ENCODE measurements around the gene PEX10.
A peak's percentile ranks its signal among the peaks of the same experiment; 100 is the strongest.

PEX10 gene

DNA sequence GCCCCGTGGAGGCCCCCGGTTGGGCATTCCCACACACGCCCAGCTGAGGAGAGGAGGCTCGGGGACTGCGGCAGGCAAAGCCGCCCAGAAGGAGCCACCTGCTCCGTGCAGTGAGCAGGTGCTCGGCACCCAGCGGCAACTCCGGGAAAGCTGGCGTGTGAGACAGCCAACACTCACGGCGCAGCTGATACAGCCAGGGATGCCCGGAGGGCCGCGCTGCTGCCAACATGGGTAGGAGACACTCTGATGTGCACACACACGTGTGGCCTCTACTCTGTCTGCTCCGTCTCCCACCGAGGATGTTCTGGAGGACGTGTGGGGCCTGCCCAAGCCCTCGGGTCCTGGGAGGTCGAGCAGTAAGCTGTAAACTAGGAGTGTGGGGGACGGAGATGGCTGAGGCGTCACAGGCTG is 33.9 kb downstream of the PEX10 start:
- no peak overlapping the region for H3K9ac ChIP-seq (ENCODE audit: low read length)
- no peaks in the 10 kb centered on the region for H3K36me3 ChIP-seq (ENCODE audit: control insufficient read depth, insufficient read depth, low read length)
- H3K4me1 ChIP-seq (ENCODE audit: control insufficient read depth, insufficient read depth, low read length): peaks cover 2% of the 10 kb centered on the region
- no peak overlapping the region for H3K4me3 ChIP-seq (ENCODE audit: low read length)
- H3K27ac ChIP-seq (ENCODE audit: low read depth, low read length): no peak overlapping the region
- no peaks in the 10 kb centered on the region for H3K27me3 ChIP-seq (ENCODE audit: control insufficient read depth, insufficient read depth, low read length)

DNA sequence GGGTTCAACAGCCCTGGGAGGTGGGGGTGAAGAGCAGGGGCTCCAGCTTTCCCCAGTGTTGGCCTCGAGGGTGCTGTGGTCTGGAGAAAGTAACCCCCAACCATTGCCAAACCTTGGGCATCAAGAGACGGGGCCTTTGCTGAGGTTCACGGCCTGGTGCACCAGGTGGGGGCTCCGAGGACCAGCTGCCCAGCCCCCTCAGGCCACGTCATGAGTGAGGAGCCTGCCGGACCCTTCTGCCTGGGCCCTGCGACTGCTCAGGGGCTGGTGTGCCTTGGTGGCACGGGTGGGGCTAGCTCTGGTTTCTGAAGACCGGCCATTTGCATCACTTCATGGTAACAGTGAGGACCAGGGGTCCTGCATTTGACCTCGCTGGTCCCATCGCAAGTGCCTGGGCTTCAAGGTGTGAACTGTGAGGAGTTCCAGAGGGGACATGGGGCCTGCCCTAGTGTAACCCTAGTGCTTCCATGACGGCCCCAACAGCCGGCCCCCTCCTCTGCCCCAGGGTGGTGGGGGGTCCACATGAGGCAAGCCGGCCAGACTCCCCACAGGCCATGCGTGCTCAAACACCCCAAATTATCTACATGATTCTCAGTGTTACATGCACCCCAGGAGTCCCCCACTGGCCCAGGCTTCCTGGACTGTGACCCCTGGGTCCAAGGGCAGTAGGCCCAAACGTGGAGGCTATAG is 34.5 kb downstream of the PEX10 start:
- Histone ChIP-seq H3K36me3 (ENCODE audit: control insufficient read depth, insufficient read depth, low read length) (no peaks in the 10 kb centered on the region), H3K27me3 (ENCODE audit: control insufficient read depth, insufficient read depth, low read length) (no peaks in the 10 kb centered on the region), H3K9ac (ENCODE audit: low read length) (no peak overlapping the region), H3K4me1 (ENCODE audit: control insufficient read depth, insufficient read depth, low read length) (peaks cover 2% of the 10 kb centered on the region), H3K4me3 (ENCODE audit: low read length) (no peak overlapping the region), H3K27ac (ENCODE audit: low read depth, low read length) (no peak overlapping the region)

DNA sequence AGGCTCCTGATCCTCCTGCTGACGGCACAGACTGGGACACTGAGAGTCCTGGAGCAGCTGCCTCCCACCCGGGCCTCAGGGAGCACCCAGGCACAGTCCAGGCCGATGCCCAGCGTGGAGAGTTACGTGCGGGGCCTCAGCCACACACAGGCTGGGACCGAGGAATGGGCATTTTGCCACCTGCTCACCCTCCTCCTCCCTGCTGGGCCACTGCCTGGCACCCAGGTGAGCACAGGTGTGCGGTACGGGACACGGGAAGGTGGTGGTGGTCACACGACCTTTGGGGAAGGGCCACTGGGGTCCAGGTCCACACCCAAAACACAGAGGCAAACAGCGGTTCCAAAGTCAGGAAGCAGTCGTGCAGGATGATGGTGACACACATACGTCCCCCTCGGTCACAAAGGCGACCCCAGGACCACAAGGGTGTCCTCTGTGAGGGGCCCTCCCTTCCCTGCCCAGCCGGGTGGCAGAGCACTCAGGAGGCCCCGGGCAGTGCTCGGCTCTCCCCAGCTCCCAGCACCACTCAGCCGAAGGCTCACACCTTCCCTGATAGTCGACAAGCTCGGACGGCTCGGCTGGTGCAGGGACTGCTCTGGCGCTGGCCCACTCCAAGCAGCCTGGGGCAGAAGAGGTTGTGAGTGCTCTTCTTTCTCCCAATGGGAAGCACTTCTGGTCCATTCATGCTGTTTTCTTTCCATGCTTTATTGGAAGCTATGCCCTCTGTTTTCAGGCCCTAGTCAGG is 35.3 kb downstream of the PEX10 start:
- Histone ChIP-seq H3K36me3 (ENCODE audit: control insufficient read depth, insufficient read depth, low read length) (no peaks in the 10 kb centered on the region), H3K27me3 (ENCODE audit: control insufficient read depth, insufficient read depth, low read length) (no peaks in the 10 kb centered on the region), H3K9ac (ENCODE audit: low read length) (no peak overlapping the region), H3K4me3 (ENCODE audit: low read length) (no peak overlapping the region), H3K4me1 (ENCODE audit: control insufficient read depth, insufficient read depth, low read length) (peaks cover 2% of the 10 kb centered on the region), H3K27ac (ENCODE audit: low read depth, low read length) (no peak overlapping the region)

DNA sequence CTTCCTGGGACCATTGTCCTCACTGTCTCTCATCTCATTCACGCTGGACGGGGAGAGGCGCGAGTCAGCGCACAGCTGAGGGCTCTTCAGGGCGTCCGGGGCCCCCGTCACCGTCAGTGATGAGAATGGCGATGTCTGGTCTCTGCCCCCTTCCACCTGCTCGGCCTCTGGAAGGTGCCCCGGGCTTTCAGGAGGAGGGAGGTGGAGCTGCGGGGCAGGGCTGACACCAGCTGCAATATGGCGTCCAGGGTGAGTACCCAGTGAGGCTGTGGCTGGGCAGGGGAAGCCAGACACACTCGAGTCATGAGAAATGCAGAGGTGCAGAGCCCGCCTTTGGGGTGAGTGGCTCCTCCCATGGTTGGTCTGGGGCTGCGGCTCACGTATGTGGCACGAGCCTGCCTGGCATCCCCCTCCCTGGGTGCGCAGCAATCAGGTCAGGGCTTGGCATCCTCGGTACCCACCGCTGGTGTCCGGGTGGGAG is 36.1 kb downstream of the PEX10 start:
- Histone ChIP-seq H3K4me1 (ENCODE audit: control insufficient read depth, insufficient read depth, low read length) (no peaks in the 10 kb centered on the region), H3K9ac (ENCODE audit: low read length) (no peak overlapping the region), H3K4me3 (ENCODE audit: low read length) (no peak overlapping the region), H3K27me3 (ENCODE audit: control insufficient read depth, insufficient read depth, low read length) (no peaks in the 10 kb centered on the region), H3K36me3 (ENCODE audit: control insufficient read depth, insufficient read depth, low read length) (no peaks in the 10 kb centered on the region), H3K27ac (ENCODE audit: low read depth, low read length) (no peak overlapping the region)

DNA sequence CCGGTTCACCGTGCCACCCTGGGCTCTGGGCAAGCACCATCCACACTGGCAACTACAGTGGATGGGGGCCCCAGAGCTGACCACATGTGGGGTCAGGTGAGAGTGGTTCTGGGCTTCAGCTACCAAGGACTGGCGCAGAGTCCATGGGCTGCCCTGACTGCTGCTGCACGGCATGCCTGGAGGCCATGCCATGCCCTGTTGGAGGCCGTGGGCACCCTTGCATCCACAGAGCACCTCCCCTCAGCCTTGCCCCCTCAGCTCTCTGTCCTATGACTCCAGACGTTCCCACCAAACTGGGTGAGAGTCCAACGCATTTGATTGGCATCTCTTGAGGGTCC is 36.5 kb downstream of the PEX10 start:
- H3K4me1 ChIP-seq (ENCODE audit: control insufficient read depth, insufficient read depth, low read length): no peaks in the 10 kb centered on the region
- no peaks in the 10 kb centered on the region for H3K27me3 ChIP-seq (ENCODE audit: control insufficient read depth, insufficient read depth, low read length)
- H3K27ac ChIP-seq (ENCODE audit: low read depth, low read length): no peak overlapping the region
- H3K36me3 ChIP-seq (ENCODE audit: control insufficient read depth, insufficient read depth, low read length): no peaks in the 10 kb centered on the region
- H3K4me3 ChIP-seq (ENCODE audit: low read length): no peak overlapping the region
- no peak overlapping the region for H3K9ac ChIP-seq (ENCODE audit: low read length)

DNA sequence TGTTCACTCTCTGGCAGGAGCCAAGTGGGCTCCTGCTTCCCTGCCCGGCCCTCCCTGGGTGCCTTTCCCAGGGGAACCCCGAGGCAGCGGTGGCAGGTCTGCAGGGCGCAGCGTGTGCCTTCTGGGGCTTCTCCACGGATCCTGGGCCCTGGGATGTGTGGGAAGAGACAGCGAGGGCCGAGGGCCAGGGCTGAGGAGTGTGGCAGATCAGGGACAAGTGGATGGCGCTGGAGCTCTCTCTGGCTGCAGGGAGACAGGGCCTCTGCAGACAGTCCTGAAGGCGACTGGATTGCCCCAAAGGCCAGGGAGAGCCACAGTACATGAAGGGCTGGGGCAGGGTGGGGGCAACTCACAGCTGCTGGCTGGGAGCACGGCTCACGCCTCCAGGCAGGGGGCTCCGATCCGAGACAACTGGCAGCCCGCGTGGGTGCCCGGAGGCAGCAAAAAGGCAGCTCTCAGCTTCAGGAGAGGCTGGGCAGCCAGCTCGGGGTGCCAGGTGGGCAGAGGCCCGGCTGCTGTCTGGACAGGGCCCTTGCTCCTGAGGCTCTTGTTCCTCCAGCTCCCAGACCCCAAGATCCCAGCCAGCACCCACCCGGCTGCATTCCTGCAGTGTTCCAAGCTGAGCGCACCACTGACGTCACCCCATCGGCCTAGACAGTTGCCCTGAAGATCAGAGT is 37.0 kb downstream of the PEX10 start:
- no peak overlapping the region for H3K4me3 ChIP-seq (ENCODE audit: low read length)
- H3K27ac ChIP-seq (ENCODE audit: low read depth, low read length): no peak overlapping the region
- no peaks in the 10 kb centered on the region for H3K36me3 ChIP-seq (ENCODE audit: control insufficient read depth, insufficient read depth, low read length)
- H3K9ac ChIP-seq (ENCODE audit: low read length): no peak overlapping the region
- H3K27me3 ChIP-seq (ENCODE audit: control insufficient read depth, insufficient read depth, low read length): no peaks in the 10 kb centered on the region
- H3K4me1 ChIP-seq (ENCODE audit: control insufficient read depth, insufficient read depth, low read length): no peaks in the 10 kb centered on the region

DNA sequence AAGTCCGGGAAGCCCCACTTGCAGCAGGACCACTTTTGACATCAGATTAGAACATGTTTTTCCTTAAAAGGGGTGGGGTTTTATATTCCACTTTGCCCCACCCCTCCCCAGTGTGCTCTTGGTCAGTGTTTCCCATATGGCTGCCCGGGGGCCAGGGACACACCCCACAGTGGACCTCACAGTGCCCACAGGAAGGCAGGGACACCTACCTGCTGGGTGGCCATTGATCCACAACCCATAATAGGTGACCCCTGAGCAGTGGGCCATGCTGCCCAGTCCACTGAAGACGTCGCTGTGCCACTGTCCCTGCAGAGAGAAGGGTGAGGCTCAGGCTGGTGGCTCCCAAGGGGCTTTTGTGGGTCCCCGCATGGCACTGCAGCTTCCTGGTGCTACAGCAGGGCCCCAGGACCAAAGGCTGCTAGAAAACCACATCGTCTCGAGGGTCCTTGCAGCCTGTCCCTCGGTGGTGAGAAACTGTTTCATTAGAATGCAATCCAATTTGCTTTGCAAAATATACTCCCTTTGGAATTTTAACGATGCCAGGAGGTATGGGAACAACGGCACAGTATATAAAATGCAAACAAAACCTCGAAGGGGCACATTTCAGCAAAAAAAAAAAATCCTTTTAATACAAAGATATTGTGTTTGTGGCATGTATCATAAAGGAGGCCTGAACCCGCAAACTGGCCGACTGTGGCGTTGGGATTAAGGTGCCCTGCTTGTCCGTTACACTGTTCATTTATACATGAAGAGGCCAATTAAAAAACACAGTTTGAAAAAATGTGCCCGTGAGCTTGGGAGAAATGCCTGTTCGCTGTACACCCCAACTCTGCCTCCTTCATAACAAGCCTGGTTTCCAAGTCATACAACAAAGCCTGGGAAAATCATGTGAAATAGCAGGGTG is 37.9 kb downstream of the PEX10 start:
- no peaks in the 10 kb centered on the region for H3K4me1 ChIP-seq (ENCODE audit: control insufficient read depth, insufficient read depth, low read length)
- H3K9ac ChIP-seq (ENCODE audit: low read length): no peak overlapping the region
- no peaks in the 10 kb centered on the region for H3K27me3 ChIP-seq (ENCODE audit: control insufficient read depth, insufficient read depth, low read length)
- no peak overlapping the region for H3K4me3 ChIP-seq (ENCODE audit: low read length)
- no peaks in the 10 kb centered on the region for H3K36me3 ChIP-seq (ENCODE audit: control insufficient read depth, insufficient read depth, low read length)
- H3K27ac ChIP-seq (ENCODE audit: low read depth, low read length): no peak overlapping the region

DNA sequence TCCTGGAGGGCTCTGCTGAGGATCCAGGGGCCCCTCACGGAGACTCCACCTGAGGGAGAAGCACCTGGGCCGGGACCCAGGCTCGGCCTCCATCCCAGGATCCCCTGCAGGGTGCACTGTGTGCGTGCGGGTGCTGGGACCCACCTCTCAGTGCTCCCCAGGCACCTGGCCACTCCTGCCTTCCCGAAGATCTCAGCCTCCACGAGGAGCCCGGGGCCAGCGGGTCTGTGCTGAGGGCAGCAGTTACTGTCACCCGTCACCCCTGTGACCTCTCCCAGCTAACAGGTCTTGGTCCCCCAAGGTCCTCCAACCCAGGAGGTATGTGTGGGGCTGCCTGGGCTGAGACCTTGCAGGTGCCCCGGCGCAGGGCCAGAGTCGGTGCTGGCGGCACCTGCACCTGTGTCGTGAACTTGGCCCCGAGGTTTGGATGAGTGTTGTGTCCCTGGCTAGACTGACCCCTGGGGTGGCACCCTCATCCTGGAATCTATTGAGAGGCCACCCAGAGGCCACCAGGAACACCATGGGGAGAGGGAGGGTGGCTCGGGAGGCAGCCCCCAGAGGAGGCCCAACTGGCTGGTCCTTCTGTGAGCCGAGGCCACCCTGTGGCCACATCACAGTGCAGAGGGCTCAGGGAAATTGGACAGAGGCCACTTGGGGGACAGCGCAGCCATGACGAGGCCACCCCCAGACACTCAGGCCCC is 38.7 kb downstream of the PEX10 start:
- no peaks in the 10 kb centered on the region for H3K4me1 ChIP-seq (ENCODE audit: control insufficient read depth, insufficient read depth, low read length)
- H3K27me3 ChIP-seq (ENCODE audit: control insufficient read depth, insufficient read depth, low read length): no peaks in the 10 kb centered on the region
- H3K9ac ChIP-seq (ENCODE audit: low read length): no peak overlapping the region
- no peaks in the 10 kb centered on the region for H3K36me3 ChIP-seq (ENCODE audit: control insufficient read depth, insufficient read depth, low read length)
- no peak overlapping the region for H3K27ac ChIP-seq (ENCODE audit: low read depth, low read length)
- no peak overlapping the region for H3K4me3 ChIP-seq (ENCODE audit: low read length)

DNA sequence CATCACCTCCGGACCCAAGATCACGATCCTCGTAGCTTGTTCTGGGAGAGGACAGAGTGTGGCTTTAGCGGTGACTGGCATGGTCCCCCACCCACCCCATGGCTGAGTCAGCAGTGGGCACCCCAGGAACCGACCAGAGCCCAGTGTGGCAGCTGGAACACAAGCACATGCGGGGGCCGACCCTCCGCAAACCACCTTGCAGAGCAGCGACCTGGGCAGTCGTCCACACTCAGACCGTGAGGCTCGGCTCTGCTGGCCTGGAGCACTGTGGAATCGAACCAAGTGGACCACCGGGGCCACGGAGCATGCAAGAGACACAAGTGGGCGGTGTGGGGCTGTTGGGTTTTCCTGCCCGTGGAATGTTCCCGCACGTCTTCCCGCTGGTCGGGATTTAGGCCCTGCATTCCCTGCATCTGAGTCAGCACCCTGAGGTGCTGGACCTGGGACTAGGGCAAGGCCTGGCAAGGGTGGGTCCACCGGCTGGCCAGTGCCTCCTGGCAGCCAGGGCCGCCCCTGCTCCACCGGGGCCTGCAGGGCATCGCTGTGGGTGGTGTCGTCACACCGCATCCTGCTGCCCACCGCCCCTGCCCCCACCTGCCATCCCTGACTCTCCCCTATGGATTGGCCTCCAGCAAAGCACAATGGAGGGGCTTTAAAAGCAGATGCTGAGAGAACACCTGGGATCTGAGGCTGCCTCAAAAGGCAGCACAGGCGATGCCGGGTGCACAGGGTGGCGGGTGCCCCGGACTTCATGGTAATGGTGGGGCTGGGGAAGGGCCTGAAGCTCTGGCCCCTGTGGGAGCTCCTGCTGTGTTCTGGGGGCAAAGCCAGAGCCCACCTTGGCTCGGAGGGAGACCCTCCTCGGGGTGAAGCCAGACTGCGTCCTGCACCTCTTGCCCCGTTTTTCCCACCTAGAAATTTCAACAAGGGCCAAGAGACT is 39.5 kb downstream of the PEX10 start:
- Histone ChIP-seq H3K9ac (ENCODE audit: low read length) (no peak overlapping the region), H3K36me3 (ENCODE audit: control insufficient read depth, insufficient read depth, low read length) (no peaks in the 10 kb centered on the region), H3K27me3 (ENCODE audit: control insufficient read depth, insufficient read depth, low read length) (no peaks in the 10 kb centered on the region), H3K4me1 (ENCODE audit: control insufficient read depth, insufficient read depth, low read length) (no peaks in the 10 kb centered on the region), H3K4me3 (ENCODE audit: low read length) (no peak overlapping the region), H3K27ac (ENCODE audit: low read depth, low read length) (no peak overlapping the region)

DNA sequence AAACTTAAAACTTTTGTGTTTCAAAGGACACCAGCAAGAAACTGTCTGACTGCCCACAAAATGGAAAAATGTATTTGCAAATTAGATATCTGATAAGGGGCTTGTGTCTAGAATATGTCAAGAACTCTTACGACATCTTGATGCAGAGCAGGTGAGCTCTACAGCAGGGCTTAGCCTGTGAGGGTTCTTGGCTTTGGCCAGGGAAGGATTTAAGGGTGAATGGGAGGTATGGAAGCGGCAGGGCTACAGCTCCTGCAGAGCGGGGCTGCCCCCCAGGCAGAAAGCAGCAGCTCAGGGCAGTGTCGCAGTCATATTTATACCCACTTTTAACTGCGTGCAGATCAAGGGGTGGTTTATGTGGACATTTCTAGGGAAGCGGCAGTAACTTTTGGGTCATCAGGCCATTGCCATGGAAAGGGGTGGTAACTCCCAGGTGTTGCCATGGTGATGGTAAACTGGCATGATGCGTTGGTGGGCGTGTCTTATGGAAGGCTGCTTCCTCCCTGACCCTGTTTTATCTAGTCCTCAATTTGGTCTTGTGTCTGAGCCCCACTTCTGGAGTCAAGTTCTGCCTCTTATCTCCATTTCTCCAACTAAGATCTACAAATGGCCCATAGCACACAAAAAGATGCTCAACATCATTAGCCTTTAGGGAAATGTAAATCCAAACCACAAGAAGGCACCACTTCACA is 44.2 kb downstream of the PEX10 start:
- Histone ChIP-seq H3K36me3 (ENCODE audit: control insufficient read depth, insufficient read depth, low read length) (no peaks in the 10 kb centered on the region), H3K27me3 (ENCODE audit: control insufficient read depth, insufficient read depth, low read length) (no peaks in the 10 kb centered on the region), H3K4me3 (ENCODE audit: low read length) (no peak overlapping the region), H3K4me1 (ENCODE audit: control insufficient read depth, insufficient read depth, low read length) (no peaks in the 10 kb centered on the region), H3K27ac (ENCODE audit: low read depth, low read length) (no peak overlapping the region), H3K9ac (ENCODE audit: low read length) (peak overlapping the region; percentile 30)
